UCSD-AML1 (cell line): ENCODE results near the gene MGAT2.

Source experiments
- DNase-seq: peaks from one replicate; lab custom pipeline; 2025; ENCODE audit not compliant: unreplicated experiment; lab: John Stamatoyannopoulos, UW

The MGAT2 gene

DNA sequence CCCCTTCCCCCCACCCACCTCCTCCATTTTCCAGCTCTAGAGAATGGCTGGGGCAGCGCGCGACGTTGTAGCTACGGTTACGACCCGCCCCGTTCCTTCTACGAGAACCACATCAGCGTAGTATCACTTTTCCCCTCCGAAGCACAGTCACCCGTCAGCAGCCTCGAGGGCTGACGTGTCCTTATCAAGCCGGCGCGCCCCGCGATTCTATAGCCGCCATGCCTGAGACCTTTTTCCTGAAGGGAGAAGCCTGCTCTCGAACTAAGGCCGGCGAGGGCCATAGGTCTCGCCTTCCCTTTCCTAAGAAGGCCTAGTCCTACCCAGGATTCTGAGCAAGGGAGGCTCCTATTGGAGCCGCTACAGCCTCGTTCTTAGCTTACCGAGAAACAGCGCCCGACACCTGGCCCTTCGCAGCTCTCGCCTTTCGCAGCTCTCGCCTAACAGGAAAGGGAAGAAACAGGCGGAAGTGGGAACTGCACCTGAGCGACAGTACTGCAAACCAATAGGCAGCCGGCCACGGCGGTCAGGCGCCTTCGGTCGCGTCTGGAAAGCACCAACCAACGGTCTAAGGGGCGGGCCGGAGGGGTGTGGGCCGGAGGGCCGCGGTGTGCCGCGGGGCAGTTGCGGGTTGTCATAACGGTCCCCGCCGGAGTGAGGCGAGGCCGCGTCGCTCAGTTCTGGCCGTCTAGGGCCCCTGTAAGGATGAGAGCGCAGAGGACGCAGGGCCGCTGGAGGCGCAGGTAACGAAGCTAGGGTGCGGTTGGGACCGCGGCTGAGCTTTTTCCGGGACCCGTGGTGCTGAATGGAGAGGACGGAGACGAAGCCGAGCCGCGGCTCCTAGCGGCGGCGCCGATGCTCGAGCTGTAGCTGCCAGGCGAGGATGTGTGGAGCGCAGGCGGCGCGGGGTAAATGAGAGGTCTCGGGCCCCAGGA, at the start of gene MGAT2, which contains the start of gene RPL36AL:
Gene MGAT2 (plus strand): TSS at position 618 of the 932 bp plus-strand sequence. CDS start 470 bp downstream, outside the sequence.
Gene RPL36AL (minus strand): TSS at position 445 of the 932 bp plus-strand sequence. CDS start 1,522 bp downstream, outside the sequence.
- peak; percentile 96 for DNase-seq

- no peak for DNase-seq
Observed at GRCh38 chr14:49574038-49574437, 46.6 kb upstream of the MGAT2 start.

DNA sequence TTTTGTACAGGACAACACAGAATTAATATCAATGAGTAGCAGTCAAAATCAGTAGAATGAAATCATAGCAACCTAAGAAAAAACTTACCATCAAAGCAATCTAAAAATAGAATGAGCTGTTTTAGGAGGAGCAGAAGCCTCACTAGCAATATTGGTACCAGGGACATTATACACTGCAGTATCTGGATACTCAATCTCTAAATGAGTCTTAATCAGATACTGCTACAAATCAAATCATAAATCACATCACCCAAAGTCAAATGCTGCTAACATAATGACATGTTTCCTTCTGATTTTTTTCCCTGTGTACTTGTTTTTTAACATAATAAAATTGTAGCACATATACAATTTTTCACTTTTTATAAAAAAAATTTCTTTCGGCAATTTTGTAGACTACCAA, 42.5 kb upstream of the MGAT2 start:
- no peak for DNase-seq

- no peak for DNase-seq
Observed at GRCh38 chr14:49579841-49580240, 40.8 kb upstream of the MGAT2 start.

GRCh38 chr14:49581209-49582112, 39.1 kb upstream of the MGAT2 start:
- DNase-seq: no peak

DNA sequence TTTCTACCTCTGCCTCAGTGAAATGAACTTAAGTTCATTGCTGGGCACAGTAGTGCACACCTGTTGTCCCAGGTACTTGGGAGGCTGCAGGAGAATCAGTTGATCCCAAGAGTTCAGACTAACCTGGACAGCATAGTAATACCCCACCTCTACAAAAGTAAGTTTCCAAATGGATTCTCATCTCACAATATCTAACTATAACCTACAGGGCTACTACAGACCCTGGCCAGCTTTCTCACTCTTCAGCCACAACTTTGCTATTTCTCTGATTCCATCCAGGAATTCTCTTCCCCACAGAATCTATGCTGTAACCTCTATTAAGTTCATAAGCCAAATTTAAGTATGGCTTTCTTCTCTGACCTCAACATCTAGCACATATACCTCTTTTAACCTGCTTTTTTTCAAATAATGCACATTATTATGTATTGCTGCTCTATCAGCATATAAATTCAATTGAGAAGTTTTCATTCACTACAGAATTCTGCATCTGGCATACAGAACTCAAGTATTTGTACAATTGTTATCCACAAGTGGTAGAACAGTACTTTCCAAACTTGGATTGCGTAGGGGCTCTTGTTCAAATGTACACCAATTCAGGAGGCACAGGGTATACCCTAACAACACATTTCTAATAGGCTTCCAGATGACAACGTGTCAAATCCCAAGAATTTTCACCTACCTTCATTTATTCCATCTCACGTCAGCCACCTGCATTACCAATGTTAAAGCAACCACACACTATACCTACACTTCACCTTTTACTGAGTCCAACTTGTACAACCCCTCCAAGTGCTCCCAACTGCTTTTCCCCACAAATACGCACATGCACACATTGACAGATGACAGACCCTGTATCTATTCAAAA, 38.3 kb upstream of the MGAT2 start:
- DNase-seq: no peak

DNA sequence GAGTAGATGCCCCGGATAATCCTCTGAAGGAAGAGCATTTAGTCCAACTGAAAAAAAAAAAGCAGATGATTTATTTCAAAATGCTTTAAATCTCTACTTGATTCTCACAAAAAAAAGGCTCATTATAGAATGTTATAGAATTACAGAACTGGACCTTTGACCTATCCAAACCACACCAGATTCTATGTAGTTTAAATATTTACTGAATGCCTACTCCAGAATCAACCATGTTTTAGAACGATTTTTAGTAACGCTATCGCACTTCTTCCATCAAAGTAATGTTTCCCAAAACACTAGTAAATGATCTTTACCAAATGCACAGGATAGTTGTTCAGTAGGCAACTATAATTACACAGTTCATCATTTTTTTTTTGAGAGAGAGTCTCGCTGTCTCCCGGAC, 37.0 kb upstream of the MGAT2 start:
- DNase-seq: no peak

DNA sequence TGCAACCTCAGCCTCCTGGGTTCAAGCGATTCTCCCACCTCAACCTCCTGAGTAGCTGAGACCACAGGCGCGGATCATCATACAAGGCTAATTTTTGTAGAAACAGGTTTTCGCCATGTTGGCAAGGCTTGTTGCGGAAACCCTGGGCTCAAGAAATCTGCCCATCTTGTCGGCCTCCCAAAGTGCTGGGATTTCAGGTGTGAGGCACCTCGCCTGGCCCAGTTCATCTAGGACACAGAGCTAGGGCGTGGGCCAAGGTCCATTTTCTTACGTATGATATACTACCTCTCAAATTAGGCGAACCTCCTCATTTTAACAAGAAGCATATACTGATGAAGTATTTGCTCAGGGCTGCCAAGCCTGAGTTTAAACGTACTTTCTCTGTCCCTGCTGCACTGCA, 36.5 kb upstream of the MGAT2 start:
- no peak for DNase-seq

GRCh38 chr14:49584981-49585640, 35.5 kb upstream of the MGAT2 start:
- peak; percentile 13 for DNase-seq

DNA sequence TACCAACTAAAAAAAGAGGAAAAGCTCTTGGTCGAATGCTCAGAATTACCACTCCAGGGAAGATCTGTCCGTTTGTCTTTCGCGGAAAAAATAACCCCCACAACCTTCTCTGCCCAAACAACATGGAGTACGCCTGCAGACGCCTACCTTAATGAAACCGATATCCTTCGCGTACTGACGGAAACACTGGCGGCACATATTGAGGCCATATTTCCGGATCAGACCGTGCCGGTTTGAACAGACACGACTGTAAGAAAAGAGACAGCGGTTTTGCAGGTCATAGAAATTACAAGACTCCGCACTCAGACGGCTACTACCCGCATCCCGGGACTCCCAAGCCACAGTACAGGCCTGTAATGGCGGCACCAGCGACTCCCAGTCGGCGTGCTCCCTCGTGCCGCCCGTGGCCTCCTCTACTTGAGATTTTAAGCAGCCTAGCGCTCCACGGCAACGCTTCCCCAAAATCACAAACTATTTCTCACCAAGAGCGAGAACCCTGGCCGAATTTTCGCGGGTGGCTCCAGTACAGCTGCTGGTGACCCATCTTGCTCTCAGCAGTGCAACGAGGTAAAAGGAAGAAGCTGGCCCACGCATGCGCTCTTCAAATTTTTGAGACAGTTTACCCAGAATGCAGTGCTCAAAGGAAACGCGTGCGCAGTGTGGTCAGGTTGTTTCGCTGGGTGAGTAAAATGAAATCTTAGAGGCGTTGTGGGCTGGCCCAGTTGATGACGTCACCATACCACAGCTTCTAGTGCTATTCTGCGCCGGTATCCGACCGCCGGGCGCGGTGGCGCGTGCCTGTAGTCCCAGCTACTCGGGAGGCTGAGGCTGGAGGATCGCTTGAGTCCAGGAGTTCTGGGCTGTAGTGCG, 34.6 kb upstream of the MGAT2 start, which contains the start of gene RPS29:
Gene RPS29 (minus strand): TSS at position 578 of the 870 bp plus-strand sequence. CDS start 34 bp downstream, at position 544.
- DNase-seq: peak; percentile 99

GRCh38 chr14:49586673-49587460, 33.7 kb upstream of the MGAT2 start:
- peak; percentile 72 for DNase-seq

- no peak for DNase-seq
Observed at GRCh38 chr14:49589387-49589786, 31.2 kb upstream of the MGAT2 start.

- no peak for DNase-seq
Observed at GRCh38 chr14:49593016-49593415, 27.6 kb upstream of the MGAT2 start.

- no peak for DNase-seq
Observed at GRCh38 chr14:49594347-49595091, 26.1 kb upstream of the MGAT2 start.

- no peak for DNase-seq
Observed at GRCh38 chr14:49598189-49598484, 22.5 kb upstream of the MGAT2 start.

DNA sequence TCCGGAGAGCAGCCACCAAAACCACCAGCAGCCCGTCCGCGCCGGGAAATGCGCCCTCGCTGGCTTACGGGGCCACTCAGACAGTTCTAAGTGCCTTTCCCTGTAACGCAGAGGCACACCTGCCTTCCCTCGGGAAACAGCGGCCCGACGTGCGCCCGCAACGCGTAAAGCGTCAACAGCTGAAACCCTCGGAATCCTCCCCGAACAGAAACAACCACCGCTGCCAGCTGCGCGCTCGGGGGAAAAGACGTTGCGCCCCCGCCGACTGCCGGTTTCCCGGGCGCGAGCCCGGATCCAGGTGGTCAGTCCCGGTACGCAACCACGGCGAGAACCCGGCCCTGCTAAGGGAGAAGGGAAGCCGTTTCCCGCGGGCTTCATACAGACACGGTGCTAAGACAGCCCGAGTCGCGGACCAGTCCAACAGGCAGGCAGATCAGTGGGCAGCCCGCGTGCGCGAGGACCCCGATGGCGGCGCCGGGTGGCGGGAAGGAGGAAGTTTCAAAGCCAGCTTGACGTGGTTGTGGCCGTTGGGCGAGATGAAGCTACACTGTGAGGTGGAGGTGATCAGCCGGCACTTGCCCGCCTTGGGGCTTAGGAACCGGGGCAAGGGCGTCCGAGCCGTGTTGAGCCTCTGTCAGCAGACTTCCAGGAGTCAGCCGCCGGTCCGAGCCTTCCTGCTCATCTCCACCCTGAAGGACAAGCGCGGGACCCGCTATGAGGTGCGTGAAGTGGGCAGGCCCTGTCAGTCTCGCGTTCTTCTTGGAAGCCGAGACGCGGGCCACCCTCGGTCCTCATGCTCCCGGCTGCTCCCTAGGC, 21.9 kb upstream of the MGAT2 start, which contains the start of gene LRR1:
Gene LRR1 (plus strand): TSS at position 456 of the 816 bp plus-strand sequence. CDS start 81 bp downstream, at position 537.
- DNase-seq: peak; percentile 86

DNA sequence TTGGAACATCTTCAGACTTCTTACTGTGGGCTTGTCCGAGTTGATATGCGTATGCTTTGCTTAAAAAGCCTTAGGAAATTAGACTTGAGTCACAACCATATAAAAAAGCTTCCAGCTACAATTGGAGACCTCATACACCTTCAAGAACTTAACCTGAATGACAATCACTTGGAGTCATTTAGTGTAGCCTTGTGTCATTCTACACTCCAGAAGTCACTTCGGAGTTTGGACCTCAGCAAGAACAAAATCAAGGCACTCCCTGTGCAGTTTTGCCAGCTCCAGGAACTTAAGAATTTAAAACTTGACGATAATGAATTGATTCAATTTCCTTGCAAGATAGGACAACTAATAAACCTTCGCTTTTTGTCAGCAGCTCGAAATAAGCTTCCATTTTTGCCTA, 13.0 kb upstream of the MGAT2 start:
- no peak for DNase-seq
